Large intestine (tissue), 3 donors: ENCODE data around the gene CATSPER1. TPM values are rescaled to one million over a fixed set of nuclear protein-coding genes. Genes with fewer than 3 reads are reported as not detected.

Experiments
- DNase-seq, 2 donors: peaks; one replicate each; pipeline versions ENCODE4 v3.0.0 to v3.0.0-alpha.2; 2013
- H3K27ac ChIP-seq: one replicate; pipeline ENCODE4 v1.5.1; 2013; ENCODE audit warnings: low read length
- H3K27me3 ChIP-seq: 2 replicates; pipeline ENCODE4 v1.6.1; 2013; ENCODE audit warnings: low read length; ENCODE audit not compliant: control insufficient read depth, insufficient read depth
- H3K36me3 ChIP-seq: 2 replicates; pipeline ENCODE4 v1.6.1; 2013; ENCODE audit warnings: low read length; ENCODE audit not compliant: control insufficient read depth, insufficient read depth
- H3K4me1 ChIP-seq: one replicate; pipeline ENCODE4 v1.6.1; 2013; ENCODE audit warnings: low read length; ENCODE audit not compliant: control insufficient read depth, insufficient read depth
- H3K4me3 ChIP-seq: one replicate; pipeline ENCODE4 v1.5.1; 2013; ENCODE audit warnings: low read length
- H3K9me3 ChIP-seq: one replicate; pipeline ENCODE4 v1.6.1; 2013; ENCODE audit warnings: mild to moderate bottlenecking, low read depth, low read length, moderate library complexity; ENCODE audit not compliant: control insufficient read depth
- WGBS: methylation state at CpG from one replicate; pipeline ENCODE4 v1.1.5; 2013; ENCODE audit warnings: low lambda C conversion rate; ENCODE audit not compliant: insufficient coverage; 5-methylcytosine and 5-hydroxymethylcytosine counted together
- polyA plus RNA-seq: library from polyadenylated mRNA; unstranded; fragments of 120-200 nt; gene quantifications from one replicate; pipeline ENCODE4 v1.2.1, GENCODE V29; 2013

The CATSPER1 gene
- polyA plus RNA-seq, 1 donor = not detected

GRCh38 chr11:66003291-66003690, 23.0 kb downstream of the CATSPER1 start:
- H3K27me3 ChIP-seq = peaks cover 4% of the 10 kb centered on the region
- no peak for DNase-seq
- H3K36me3 ChIP-seq = peaks cover 34% of the 10 kb centered on the region
- WGBS = no CpG with 5 or more reads among the region's 6 CpGs
- peak overlapping the region; percentile 84 for H3K4me3 ChIP-seq
- H3K9me3 ChIP-seq = no peaks in the 10 kb centered on the region
- H3K4me1 ChIP-seq = peaks cover 9% of the 10 kb centered on the region
- H3K27ac ChIP-seq = no peak overlapping the region

- Histone ChIP-seq H3K9me3 (no peaks in the 10 kb centered on the region), H3K36me3 (peaks cover 39% of the 10 kb centered on the region), H3K4me1 (peaks cover 9% of the 10 kb centered on the region), H3K4me3 (peak overlapping the region; percentile 84), H3K27ac (peak overlapping the region; percentile 95), H3K27me3 (no peaks in the 10 kb centered on the region)
- DNase-seq = peak in 1 of 2 donors; percentile 23
- no CpG with 5 or more reads among the region's 40 CpGs for WGBS
Observed at GRCh38 chr11:66002648-66003225, 23.5 kb downstream of the CATSPER1 start.

- WGBS = no CpG with 5 or more reads among the region's 55 CpGs
- H3K36me3 ChIP-seq = peaks cover 45% of the 10 kb centered on the region
- peaks cover 9% of the 10 kb centered on the region for H3K4me1 ChIP-seq
- no peaks in the 10 kb centered on the region for H3K27me3 ChIP-seq
- H3K27ac ChIP-seq = peak within 1 kb of the TSS; percentile 95
- no peaks in the 10 kb centered on the region for H3K9me3 ChIP-seq
- peak within 1 kb of the TSS; percentile 84 for H3K4me3 ChIP-seq
- DNase-seq = peak; percentile 94 to 99
Observed at GRCh38 chr11:66001942-66002647, 24.2 kb downstream of the CATSPER1 start, which contains the start of the genes BANF1 and EIF1AD. BANF1 (plus strand) TSS chr11:66002503; CDS start chr11:66003251, 748 bp downstream. EIF1AD (minus strand) TSS chr11:66002157; CDS start chr11:66000389, 1,768 bp downstream.

GRCh38 chr11:65997286-65997685, 29.0 kb downstream of the CATSPER1 start:
- no CpG with 5 or more reads among the region's 2 CpGs for WGBS
- peaks cover 36% of the 10 kb centered on the region for H3K36me3 ChIP-seq
- no peaks in the 10 kb centered on the region for H3K4me1 ChIP-seq
- no peak for DNase-seq
- H3K27ac ChIP-seq = no peak overlapping the region
- no peaks in the 10 kb centered on the region for H3K9me3 ChIP-seq
- no peaks in the 10 kb centered on the region for H3K27me3 ChIP-seq
- H3K4me3 ChIP-seq = no peak overlapping the region

- no peaks in the 10 kb centered on the region for H3K27me3 ChIP-seq
- no peak overlapping the region for H3K27ac ChIP-seq
- H3K36me3 ChIP-seq = peaks cover 3% of the 10 kb centered on the region
- 100% methylated on average over 1 of the region's 5 CpGs for WGBS
- H3K9me3 ChIP-seq = no peaks in the 10 kb centered on the region
- no peak for DNase-seq
- no peaks in the 10 kb centered on the region for H3K4me1 ChIP-seq
- no peak overlapping the region for H3K4me3 ChIP-seq
Observed at GRCh38 chr11:65992056-65992455, 34.2 kb downstream of the CATSPER1 start.

- Histone ChIP-seq H3K36me3 (no peaks in the 10 kb centered on the region), H3K9me3 (no peaks in the 10 kb centered on the region), H3K27ac (no peak overlapping the region), H3K27me3 (no peaks in the 10 kb centered on the region), H3K4me1 (no peaks in the 10 kb centered on the region), H3K4me3 (no peak overlapping the region)
- peak; percentile 89 to 93 for DNase-seq
- 100% methylated on average over 1 of the region's 10 CpGs for WGBS
Observed at GRCh38 chr11:65988791-65989592, 37.3 kb downstream of the CATSPER1 start.

- no peaks in the 10 kb centered on the region for H3K36me3 ChIP-seq
- H3K9me3 ChIP-seq = no peaks in the 10 kb centered on the region
- H3K27ac ChIP-seq = no peak overlapping the region
- H3K4me3 ChIP-seq = no peak overlapping the region
- no peaks in the 10 kb centered on the region for H3K27me3 ChIP-seq
- WGBS = no CpG with 5 or more reads among the region's 9 CpGs
- no peaks in the 10 kb centered on the region for H3K4me1 ChIP-seq
- no peak for DNase-seq
Observed at GRCh38 chr11:65987336-65987735, 38.9 kb downstream of the CATSPER1 start.

- peaks cover 8% of the 10 kb centered on the region for H3K36me3 ChIP-seq
- no peak overlapping the region for H3K27ac ChIP-seq
- H3K4me3 ChIP-seq = no peak overlapping the region
- H3K4me1 ChIP-seq = no peaks in the 10 kb centered on the region
- DNase-seq = no peak
- no peaks in the 10 kb centered on the region for H3K9me3 ChIP-seq
- no CpG with 5 or more reads among the region's 5 CpGs for WGBS
- no peaks in the 10 kb centered on the region for H3K27me3 ChIP-seq
Observed at GRCh38 chr11:65983589-65983987, 42.7 kb downstream of the CATSPER1 start.

GRCh38 chr11:65982824-65983588, 43.3 kb downstream of the CATSPER1 start:
- Histone ChIP-seq H3K36me3 (peaks cover 12% of the 10 kb centered on the region), H3K4me1 (no peaks in the 10 kb centered on the region), H3K9me3 (no peaks in the 10 kb centered on the region), H3K27me3 (no peaks in the 10 kb centered on the region), H3K27ac (no peak overlapping the region), H3K4me3 (no peak overlapping the region)
- DNase-seq = no peak
- 90% methylated on average over 3 of the region's 22 CpGs for whole genome bisulfite sequencing
